HG03045 (cell line): Measurements from ENCODE around the gene CRYBA1.
"Not testable (repeated sequence)": the region's sequence is repeated elsewhere in the genome, so short reads cannot be mapped to it uniquely, and the experiment has no call there.

Experiments
- ATAC-seq: cut with Tn5 transposase; IDR thresholded peaks from one replicate; pipeline ENCODE4 v1.9.1; 2021; ENCODE audit warnings: mild to moderate bottlenecking, moderate library complexity; ENCODE audit not compliant: unreplicated experiment

Gene CRYBA1

GRCh38 chr17:29246628-29247027 is at the start of gene CRYBA1:
Gene CRYBA1, plus strand, starts transcription at chr17:29246859. Its CDS starts 5 bp downstream, at chr17:29246864.
- ATAC-seq: no peak

GRCh38 chr17:29197516-29198272 is 49.0 kb upstream of the CRYBA1 start:
- ATAC-seq: no peak

- not testable (repeated sequence) for ATAC-seq
These were observed 42.4 kb upstream of the CRYBA1 start for GRCh38 chr17:29204068-29204804.

GRCh38 chr17:29205047-29205446 is 41.6 kb upstream of the CRYBA1 start:
- ATAC-seq: no peak

GRCh38 chr17:29207975-29208374 is 38.7 kb upstream of the CRYBA1 start:
- no peak for ATAC-seq

GRCh38 chr17:29209073-29209472 is 37.6 kb upstream of the CRYBA1 start:
- ATAC-seq: no peak

GRCh38 chr17:29210879-29211278 is 35.8 kb upstream of the CRYBA1 start:
- ATAC-seq: no peak

- ATAC-seq: no peak
These were observed 34.5 kb upstream of the CRYBA1 start for GRCh38 chr17:29212094-29212631.

GRCh38 chr17:29212681-29213121 is 34.0 kb upstream of the CRYBA1 start:
- ATAC-seq: no peak

- ATAC-seq: no peak
These were observed 32.2 kb upstream of the CRYBA1 start for GRCh38 chr17:29214215-29215146.

GRCh38 chr17:29215174-29215573 is 31.5 kb upstream of the CRYBA1 start:
- no peak for ATAC-seq

GRCh38 chr17:29215717-29216116 is 30.9 kb upstream of the CRYBA1 start:
- ATAC-seq: no peak

GRCh38 chr17:29216181-29216580 is 30.5 kb upstream of the CRYBA1 start:
- ATAC-seq: no peak

- ATAC-seq: no peak
These were observed 29.8 kb upstream of the CRYBA1 start for GRCh38 chr17:29216856-29217255.

- no peak for ATAC-seq
These were observed 27.1 kb upstream of the CRYBA1 start for GRCh38 chr17:29219378-29220047.

GRCh38 chr17:29221338-29221737 is 25.3 kb upstream of the CRYBA1 start:
- ATAC-seq: not testable (repeated sequence)

GRCh38 chr17:29225396-29225795 is 21.3 kb upstream of the CRYBA1 start:
- no peak for ATAC-seq

- ATAC-seq: no peak
These were observed 13.4 kb upstream of the CRYBA1 start for GRCh38 chr17:29233301-29233700.

- not testable (repeated sequence) for ATAC-seq
These were observed 11.7 kb upstream of the CRYBA1 start for GRCh38 chr17:29234972-29235371.

GRCh38 chr17:29235904-29236303 is 10.8 kb upstream of the CRYBA1 start:
- no peak for ATAC-seq
